ENCODE results near the gene SLC17A3. TPM values are rescaled to one million over a fixed set of nuclear protein-coding genes. Genes with fewer than 3 reads are reported as not detected.

Gene SLC17A3
- total and polyA plus RNA-seq, 9 of the 15 experiments (the other 6 are each of a cell fraction or from before 2014, with no cell fraction given), result 0.04 to 0.08 TPM; not detected in 7

GRCh38 chr6:25834950-25835349 is 39.1 kb downstream of the SLC17A3 start (continued):
- no peak for TF ChIP-seq KAT7 (CRISPR knock-in tag; IDR thresholded peaks at IDR 0.05; ENCODE audit: borderline replicate concordance)
- TF ChIP-seq ZNF696 (CRISPR knock-in tag; conservative IDR thresholded peaks at IDR 0.05), result no peak
- TF ChIP-seq, protein P1, sequence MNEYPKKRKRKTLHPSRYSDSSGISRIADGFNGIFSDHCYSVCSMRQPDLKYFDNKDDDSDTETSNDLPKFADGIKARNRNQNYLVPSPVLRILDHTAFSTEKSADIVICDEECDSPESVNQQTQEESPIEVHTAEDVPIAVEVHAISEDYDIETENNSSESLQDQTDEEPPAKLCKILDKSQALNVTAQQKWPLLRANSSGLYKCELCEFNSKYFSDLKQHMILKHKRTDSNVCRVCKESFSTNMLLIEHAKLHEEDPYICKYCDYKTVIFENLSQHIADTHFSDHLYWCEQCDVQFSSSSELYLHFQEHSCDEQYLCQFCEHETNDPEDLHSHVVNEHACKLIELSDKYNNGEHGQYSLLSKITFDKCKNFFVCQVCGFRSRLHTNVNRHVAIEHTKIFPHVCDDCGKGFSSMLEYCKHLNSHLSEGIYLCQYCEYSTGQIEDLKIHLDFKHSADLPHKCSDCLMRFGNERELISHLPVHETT (CRISPR knock-in tag; conservative IDR thresholded peaks at IDR 0.05 in 1 of 2, IDR thresholded peaks at IDR 0.05 in 1 of 2), result no peak
- TF ChIP-seq KLF16 (IDR thresholded peaks at IDR 0.05), result no peak
- TF ChIP-seq FOXO4 (CRISPR knock-in tag; IDR thresholded peaks at IDR 0.05), result no peak
- no peak for TF ChIP-seq TFAP4 (CRISPR knock-in tag; IDR thresholded peaks at IDR 0.05; ENCODE audit: borderline replicate concordance)
- no peak for TF ChIP-seq HSF4 (CRISPR knock-in tag; IDR thresholded peaks at IDR 0.05; ENCODE audit: borderline replicate concordance)

DNA sequence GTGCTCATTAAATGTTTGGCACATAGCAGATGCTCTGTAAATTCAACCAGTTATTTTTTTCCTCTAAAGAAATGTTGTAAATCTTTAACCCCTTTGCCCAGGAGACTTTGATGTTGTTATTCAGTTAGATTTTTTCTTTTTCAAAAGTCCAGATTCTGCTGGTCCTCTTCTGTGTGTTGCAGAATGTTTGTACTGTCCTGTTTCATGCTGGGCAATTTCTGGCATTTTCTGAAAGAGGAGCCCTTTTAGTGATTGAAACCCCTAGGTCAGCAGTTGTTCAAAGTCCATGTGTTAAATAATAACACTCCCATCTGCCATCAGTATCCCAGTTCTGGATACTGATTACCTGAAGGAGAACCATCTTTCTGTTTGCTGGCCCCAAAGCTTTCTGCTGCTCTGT is 40.9 kb downstream of the SLC17A3 start:
- no peak for FAIRE-seq
- no peak overlapping the region for H3K4me2 ChIP-seq (ENCODE audit: insufficient read depth, low read length)
- CTCF ChIA-PET (ENCODE audit: low intra/inter-chr PET ratio), result no interaction called here
- TF ChIP-seq NKRF (IDR thresholded peaks at IDR 0.05; ENCODE audit: borderline replicate concordance) (no peak), U2AF1 (optimal IDR thresholded peaks at IDR 0.05; ENCODE audit: low read depth, low read length) (no peak), PHF8 (IDR thresholded peaks at IDR 0.05; ENCODE audit: borderline replicate concordance, low read length) (no peak), ZNF584 (CRISPR knock-in tag; IDR thresholded peaks at IDR 0.05; ENCODE audit: low read depth) (no peak), KLF1 (tag; IDR thresholded peaks at IDR 0.05) (no peak)

More for the DNA sequence above, 40.9 kb downstream of the SLC17A3 start:
- intact Hi-C loops (cut with micrococcal nuclease), result no loop called here
- Histone ChIP-seq H3K4me1 (replicated peaks in 1 of 2; ENCODE audit: control insufficient read depth in 2 of 2, insufficient read depth in 2 of 2, low read length in 2 of 2) (no peaks in the 10 kb centered on the region), H3K9me3 (replicated peaks; ENCODE audit: control insufficient read depth, insufficient read depth, low read depth, low read length) (no peaks in the 10 kb centered on the region), H3K79me2 (ENCODE audit: control insufficient read depth, insufficient read depth, low read length) (no peaks in the 10 kb centered on the region), H2AFZ (ENCODE audit: low read depth, low read length) (no peak overlapping the region), H4K20me1 (replicated peaks; ENCODE audit: control insufficient read depth, insufficient read depth, low read length) (no peaks in the 10 kb centered on the region), H3K27ac (ENCODE audit: extremely low read depth, low read depth, low read length) (no peak overlapping the region), H3K36me3 (ENCODE audit: control insufficient read depth, insufficient read depth, low read length) (no peaks in the 10 kb centered on the region), H3K9me1 (ENCODE audit: control insufficient read depth, insufficient read depth, low read length) (no peaks in the 10 kb centered on the region), H3K27me3 (ENCODE audit: control insufficient read depth in 2 of 2, insufficient read depth in 2 of 2, low read length in 2 of 2) (peaks cover 13 to 21% of the 10 kb centered on the region in 2 experiments; a peak in 4 of 5 replicates), H3K9ac (ENCODE audit: insufficient read depth in 1 of 2, low read depth in 2 of 2, low read length in 2 of 2) (no peak overlapping the region), H3K4me3 (no peak overlapping the region)
- POLR2A ChIA-PET, result no interaction called here
- in situ Hi-C loops (cut with MboI), result no loop called here
- ATAC-seq, result no peak
- no TSS peak for BruUV-seq (replicated peaks)
- DNase-seq (ENCODE audit: extremely low read depth in 1 of 4, low spot score in 3 of 4), result no peak
